Fibroblast of skin of left biceps (primary cell): Measurements from ENCODE around the gene MRPL21.
"Not testable (repeated sequence)": the region's sequence is repeated elsewhere in the genome, so short reads cannot be mapped to it uniquely, and the experiment has no call there.

ENCODE experiments used
- DNase-seq, 2 experiments: peaks; one replicate each; pipeline ENCODE4 v3.0.0-alpha.2; 2013; ENCODE audit warnings: low read depth in 2 of 2

The MRPL21 gene

GRCh38 chr11:68910965-68911364 is 7.3 kb upstream of the MRPL21 start:
- no peak for DNase-seq

- no peak for DNase-seq
These were observed 4.6 kb upstream of the MRPL21 start for GRCh38 chr11:68908273-68908672.

GRCh38 chr11:68905421-68906360 is 2.1 kb upstream of the MRPL21 start:
- no peak for DNase-seq

GRCh38 chr11:68904248-68904847 is 716 bp upstream of the MRPL21 start:
- no peak for DNase-seq

DNA sequence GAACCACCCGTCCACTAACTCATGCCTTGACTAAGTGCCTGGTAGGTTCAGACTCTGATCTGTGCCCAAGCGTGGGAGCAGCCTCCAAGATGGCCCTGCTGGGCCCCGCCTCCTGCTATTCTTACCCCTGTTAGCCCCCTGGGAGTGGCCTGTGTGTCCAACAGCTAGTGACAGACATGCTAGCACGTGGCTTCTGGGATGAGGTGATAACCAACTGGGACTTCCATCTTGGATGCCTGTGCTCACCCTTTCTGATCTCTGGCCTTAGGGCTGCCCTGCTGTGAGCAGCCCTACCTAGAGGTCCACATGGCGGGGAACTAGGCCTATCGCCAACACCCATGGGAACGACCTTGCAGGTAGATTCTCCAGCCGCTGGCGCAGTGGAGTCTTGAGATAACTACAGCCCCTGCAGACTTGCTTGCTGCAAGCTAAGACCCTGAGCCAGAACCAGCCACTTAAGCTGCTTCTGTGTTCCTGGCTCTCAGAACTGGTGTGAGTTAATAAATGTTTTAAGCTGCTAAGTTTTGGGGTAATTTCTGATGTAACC is 2.7 kb downstream of the MRPL21 start:
- no peak for DNase-seq

DNA sequence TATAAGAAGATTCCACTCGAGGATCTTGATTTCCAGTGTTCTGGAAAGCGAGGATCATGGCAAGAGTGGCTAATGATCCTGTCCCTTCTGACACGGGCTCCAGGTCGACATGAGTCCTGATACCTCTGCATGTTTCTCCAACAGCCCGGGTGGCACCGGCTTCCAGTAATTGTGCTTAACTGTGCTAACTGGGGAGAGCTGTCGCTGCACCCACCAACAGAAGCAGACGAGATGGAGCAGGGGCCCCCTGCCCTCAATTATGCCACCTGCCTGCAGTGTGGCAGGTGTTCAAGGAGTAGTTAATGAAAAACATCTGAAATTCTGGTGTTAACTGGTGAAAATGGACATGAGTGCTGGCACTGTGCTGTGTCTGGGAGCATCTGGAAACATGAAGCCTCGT is 6.2 kb downstream of the MRPL21 start:
- no peak for DNase-seq

GRCh38 chr11:68896171-68896959 is 7.3 kb downstream of the MRPL21 start:
- no peak for DNase-seq

DNA sequence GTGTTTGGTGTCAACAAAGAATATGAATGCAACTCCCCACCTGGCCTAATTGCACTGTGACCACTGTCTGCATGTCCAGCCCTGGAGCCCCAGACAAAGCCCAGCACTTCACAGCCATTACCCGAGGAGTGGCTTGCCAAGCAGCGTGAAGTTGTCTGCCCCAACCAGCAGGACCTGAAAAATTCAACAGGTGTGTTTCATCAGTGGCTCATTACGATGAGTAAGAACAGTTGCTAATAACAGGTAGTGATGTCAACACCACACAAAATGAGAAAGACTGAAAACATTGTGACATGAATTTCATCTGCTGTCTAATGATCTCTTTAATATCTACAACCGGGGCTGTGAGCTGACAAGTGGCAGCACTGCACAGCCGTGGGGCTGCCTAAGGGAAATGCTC is 10.3 kb downstream of the MRPL21 start:
- no peak for DNase-seq

GRCh38 chr11:68892576-68892975 is 11.1 kb downstream of the MRPL21 start:
- no peak for DNase-seq

GRCh38 chr11:68891351-68891948 is 12.2 kb downstream of the MRPL21 start:
- no peak for DNase-seq

- peak; percentile 76 to 78 for DNase-seq
These were observed 13.0 kb downstream of the MRPL21 start for GRCh38 chr11:68890490-68891231.

- DNase-seq = peak; percentile 98 to 99
These were observed 13.6 kb downstream of the MRPL21 start for GRCh38 chr11:68889948-68890446.

DNA sequence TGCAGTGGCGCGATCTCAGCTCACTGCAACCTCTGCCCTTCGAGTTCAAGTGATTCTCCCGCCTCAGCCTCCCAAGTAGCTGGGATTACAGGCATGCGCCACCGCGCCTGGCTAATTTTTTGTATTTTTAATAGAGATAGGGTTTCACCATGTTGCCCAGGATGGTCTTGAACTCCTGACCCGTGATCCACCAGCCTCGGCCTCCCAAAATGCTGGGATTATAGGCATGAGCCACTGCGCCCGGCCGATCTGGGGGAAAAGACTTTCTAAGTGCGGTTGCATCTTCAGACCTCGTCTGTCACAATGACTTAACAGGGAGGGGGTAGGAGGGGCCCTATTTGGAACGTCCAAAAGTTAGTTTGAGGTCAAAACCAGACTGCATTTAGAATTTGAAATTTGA is 18.8 kb downstream of the MRPL21 start:
- DNase-seq = not testable (repeated sequence)

DNA sequence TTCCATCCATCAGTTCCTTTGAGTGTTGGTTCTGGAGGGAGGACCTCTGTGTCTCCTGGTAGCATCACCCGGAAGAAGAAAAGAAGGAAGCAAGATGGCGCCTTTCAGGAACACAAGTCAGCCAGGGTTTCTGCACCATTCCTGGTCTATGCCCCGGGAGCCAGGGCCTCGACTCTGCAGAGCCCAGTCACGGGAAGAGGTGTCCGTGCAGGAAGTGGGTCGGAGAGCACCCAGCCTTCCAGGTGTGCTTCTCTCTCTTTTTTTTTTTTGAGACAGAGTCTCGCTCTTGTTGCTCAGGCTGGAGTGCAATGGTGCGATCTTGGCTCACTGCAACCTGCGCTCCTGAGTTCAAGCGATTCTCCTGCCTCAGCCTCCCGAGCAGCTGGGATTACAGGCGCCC is 21.2 kb downstream of the MRPL21 start:
- no peak for DNase-seq

DNA sequence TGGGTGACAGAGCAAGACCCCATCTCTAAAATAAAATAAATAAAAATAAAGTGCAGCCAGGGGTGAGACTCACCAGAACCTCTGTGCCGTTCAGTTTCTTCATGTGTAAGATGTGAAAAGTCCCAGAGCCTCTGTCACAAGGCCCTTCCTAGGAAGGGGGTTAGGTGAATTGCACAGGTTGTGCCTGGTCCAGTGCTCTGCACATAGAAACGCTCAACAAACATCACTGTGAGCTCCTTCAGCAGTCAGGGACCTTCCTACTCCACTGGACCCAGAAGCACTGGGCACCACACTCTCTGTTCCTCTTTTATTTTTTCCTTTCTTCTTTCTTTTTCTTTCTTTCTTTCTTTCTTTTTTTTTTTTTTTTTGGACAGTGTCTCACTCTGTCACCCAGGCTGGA is 22.3 kb downstream of the MRPL21 start:
- DNase-seq = no peak

- no peak for DNase-seq
These were observed 22.8 kb downstream of the MRPL21 start for GRCh38 chr11:68880851-68881250.

GRCh38 chr11:68878022-68878421 is 25.6 kb downstream of the MRPL21 start:
- DNase-seq = no peak

GRCh38 chr11:68872216-68873003 is 31.2 kb downstream of the MRPL21 start:
- DNase-seq = no peak

DNA sequence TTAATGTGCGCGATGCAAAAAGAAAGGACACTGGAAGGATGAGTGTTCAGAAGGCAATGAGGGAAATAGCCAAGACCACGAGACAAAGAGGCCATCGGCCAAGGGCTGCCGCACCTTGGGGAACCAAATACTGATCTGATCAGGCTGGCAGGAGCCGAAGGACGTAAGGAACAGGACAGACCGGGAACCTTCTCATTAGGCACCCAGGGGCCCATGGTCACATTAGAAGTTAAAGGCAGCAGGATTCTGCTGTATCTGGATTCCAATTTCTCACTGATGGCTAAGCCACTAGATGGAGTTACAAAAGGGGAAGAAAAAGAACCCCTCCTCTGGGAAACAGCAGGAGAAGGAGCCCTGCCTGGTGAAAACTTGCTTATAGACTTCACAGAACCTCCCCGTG is 33.2 kb downstream of the MRPL21 start:
- DNase-seq = no peak

DNA sequence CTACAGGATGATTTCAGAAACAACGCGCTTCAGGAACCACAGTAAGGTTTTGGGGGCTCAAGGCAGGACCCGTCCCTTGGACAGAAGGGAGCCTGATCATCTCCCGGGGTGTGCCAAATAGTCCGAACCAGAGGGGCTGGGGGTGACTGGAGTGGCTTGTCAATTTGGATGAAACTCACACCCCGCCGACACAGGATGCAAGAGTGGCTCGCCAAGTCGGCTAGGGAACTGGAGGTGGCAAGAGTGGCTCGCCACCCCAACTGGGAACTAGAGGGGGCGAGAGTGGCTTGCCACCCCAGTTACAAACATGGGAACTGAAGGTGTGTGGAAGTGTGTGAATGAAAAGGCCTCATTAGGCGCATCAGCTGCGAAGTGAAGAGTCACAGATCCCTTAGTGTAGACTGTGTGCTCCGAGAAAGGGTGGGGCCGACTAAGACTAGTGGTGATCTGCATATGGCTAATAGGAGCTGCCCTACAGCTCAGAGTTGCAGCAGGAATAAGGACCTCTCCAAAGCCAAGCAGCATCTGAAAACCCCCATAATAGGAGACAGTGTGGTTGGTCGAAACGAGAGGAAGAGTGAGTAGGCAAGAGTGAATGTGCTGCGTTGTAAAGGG is 35.3 kb downstream of the MRPL21 start:
- no peak for DNase-seq
